IMR-90 (cell line): ENCODE data around the gene EDIL3. TPM values are rescaled to one million over a fixed set of nuclear protein-coding genes. Genes with fewer than 3 reads are reported as not detected.

Experiments
- ATAC-seq: fragments of 200-7000 bp; cut with Tn5 transposase; 2 replicates; pipeline ENCODE4 v1.9.1; 2020; ENCODE audit warnings: low read depth, mild to moderate bottlenecking, moderate library complexity
- BruUV-seq: library from RNA; stranded (reverse); fragments of 400-500 nt; replicated peaks from 2 replicates; lab custom pipeline; 2021; lab: Mats Ljungman, UMichigan
- CTCF ChIA-PET: fragments of 300-600 bp; formaldehyde crosslinking; extraction: SDS; loops from one replicate; lab custom pipeline; 2021; ENCODE audit warnings: antibody characterized with exemption; lab: Yijun Ruan, JAX
- POLR2A ChIA-PET: fragments of 300-600 bp; sonication (Branson Sonifier 250); formaldehyde crosslinking; loops from one replicate; lab custom pipeline; 2022; ENCODE audit warnings: antibody characterized with exemption; ENCODE audit not compliant: unreplicated experiment; lab: Charles Lee
- DNase-seq: peaks from one replicate; pipeline ENCODE4 v3.0.0; 2013
- H2AFZ ChIP-seq: replicated peaks from 2 replicates; pipeline ENCODE3; 2013; ENCODE audit warnings: low read length, mild to moderate bottlenecking; ENCODE audit not compliant: poor library complexity
- H2AK5ac ChIP-seq: 2 replicates; pipeline ENCODE4 v1.6.1; 2013; ENCODE audit warnings: low read depth, low read length, inconsistent platforms
- H2AK9ac ChIP-seq: replicated peaks from 2 replicates; pipeline ENCODE3; 2013; ENCODE audit warnings: mild to moderate bottlenecking, low read depth, low read length, moderate library complexity; ENCODE audit not compliant: poor library complexity
- H2BK120ac ChIP-seq: 2 replicates; pipeline ENCODE4 v1.6.1; 2013; ENCODE audit warnings: low read depth, low read length, inconsistent platforms
- H2BK15ac ChIP-seq: 3 replicates; pipeline ENCODE4 v1.6.1; 2013; ENCODE audit warnings: low read depth, low read length, inconsistent platforms
- H2BK20ac ChIP-seq: 2 replicates; pipeline ENCODE4 v1.6.1; 2013; ENCODE audit warnings: low read depth, mild to moderate bottlenecking, inconsistent platforms, low read length, moderate library complexity
- H2BK5ac ChIP-seq: 2 replicates; pipeline ENCODE4 v1.6.1; 2013; ENCODE audit warnings: mild to moderate bottlenecking, low read depth, low read length, inconsistent platforms; ENCODE audit not compliant: poor library complexity, severe bottlenecking
- H3K14ac ChIP-seq: replicated peaks from 2 replicates; pipeline ENCODE4 v1.6.1; 2013; ENCODE audit warnings: low read depth, low read length, inconsistent platforms
- H3K18ac ChIP-seq: 2 replicates; pipeline ENCODE4 v1.6.1; 2013; ENCODE audit warnings: low read depth, low read length, control low read depth
- H3K23ac ChIP-seq: 2 replicates; pipeline ENCODE4 v1.6.1; 2013; ENCODE audit warnings: low read depth, low read length, inconsistent platforms
- H3K27ac ChIP-seq: 2 replicates; pipeline ENCODE4 v1.5.1; 2013; ENCODE audit warnings: mild to moderate bottlenecking, control low read depth, low read length; ENCODE audit not compliant: insufficient read depth
- H3K27me3 ChIP-seq: 2 replicates; pipeline ENCODE4 v1.6.1; 2013; ENCODE audit warnings: low read length; ENCODE audit not compliant: control insufficient read depth, insufficient read depth
- H3K36me3 ChIP-seq: 2 replicates; pipeline ENCODE4 v1.6.1; 2013; ENCODE audit warnings: low read length, mixed read lengths; ENCODE audit not compliant: control insufficient read depth, insufficient read depth
- H3K4ac ChIP-seq: 2 replicates; pipeline ENCODE4 v1.6.1; 2013; ENCODE audit warnings: low read depth, low read length, inconsistent platforms
- H3K4me1 ChIP-seq: 2 replicates; pipeline ENCODE4 v1.6.1; 2013; ENCODE audit warnings: low read length, mixed read lengths; ENCODE audit not compliant: control insufficient read depth, insufficient read depth
- H3K4me2 ChIP-seq: 2 replicates; pipeline ENCODE4 v1.6.1; 2013; ENCODE audit warnings: low read depth, mild to moderate bottlenecking, control low read depth, low read length, moderate library complexity
- H3K4me3 ChIP-seq: 2 replicates; pipeline ENCODE4 v1.5.1; 2013; ENCODE audit warnings: low read depth, mild to moderate bottlenecking, control low read depth, low read length, moderate library complexity; ENCODE audit not compliant: insufficient read depth
- H3K56ac ChIP-seq: 2 replicates; pipeline ENCODE4 v1.6.1; 2013; ENCODE audit warnings: low read length, inconsistent platforms; ENCODE audit not compliant: insufficient read depth; ENCODE audit errors: extremely low read depth
- H3K79me1 ChIP-seq, 2 experiments: 2 replicates each; pipeline ENCODE4 v1.6.1; 2013; ENCODE audit warnings: low read length in 2 of 2, inconsistent platforms in 1 of 2, low read depth in 1 of 2
- H3K9ac ChIP-seq: 2 replicates; pipeline ENCODE4 v1.6.1; 2013; ENCODE audit warnings: low read depth, low read length, control low read depth
- H3K9me1 ChIP-seq: 2 replicates; pipeline ENCODE4 v1.6.1; 2013; ENCODE audit warnings: low read length, inconsistent platforms; ENCODE audit not compliant: insufficient read depth
- H3K9me3 ChIP-seq: 2 replicates; pipeline ENCODE4 v1.6.1; 2013; ENCODE audit warnings: low read length; ENCODE audit not compliant: control insufficient read depth, insufficient read depth
- H4K20me1 ChIP-seq: 2 replicates; pipeline ENCODE4 v1.6.1; 2013; ENCODE audit warnings: low read length, inconsistent platforms; ENCODE audit not compliant: insufficient read depth
- H4K5ac ChIP-seq: 2 replicates; pipeline ENCODE4 v1.6.1; 2013; ENCODE audit warnings: mild to moderate bottlenecking, low read depth, low read length, control low read depth
- H4K8ac ChIP-seq, 2 experiments: 2 replicates each; pipeline ENCODE4 v1.6.1; 2013; ENCODE audit warnings: low read depth in 2 of 2, low read length in 2 of 2, control low read depth in 1 of 2, inconsistent platforms in 1 of 2
- H4K91ac ChIP-seq: 2 replicates; pipeline ENCODE4 v1.6.1; 2013; ENCODE audit warnings: low read depth, low read length, inconsistent platforms; ENCODE audit not compliant: insufficient read depth
- CEBPB ChIP-seq: IDR thresholded peaks from 2 replicates; pipeline ENCODE4 v1.6.1; 2012; ENCODE audit warnings: low read depth, low read length, improper control_type of control experiment
- MAFK ChIP-seq: IDR thresholded peaks from 2 replicates; pipeline ENCODE4 v1.6.1; 2012; ENCODE audit warnings: low read depth, low read length, improper control_type of control experiment
- dilution Hi-C: fragments of 300-500 bp; cut with HindIII; formaldehyde crosslinking; loops from one replicate; pipeline ENCODE4 v1.14.3; 2018; ENCODE audit warnings: low sequenced_read_pairs; ENCODE audit not compliant: unreplicated experiment
- in situ Hi-C: fragments of 300-500 bp; cut with MboI; formaldehyde crosslinking; loops from 3 replicates; pipeline ENCODE4 v1.14.3; 2019; ENCODE audit warnings: low sequenced_read_pairs, inconsistent platforms, mixed read lengths
- intact Hi-C: fragments of 100-400 bp; cut with micrococcal nuclease; formaldehyde crosslinking; loops from 2 replicates; pipeline ENCODE4 v1.10.0; 2022
- polyA plus RNA-seq, 3 experiments: library from polyadenylated mRNA; depleted of rRNA; stranded (reverse); fragments of >200 nt; gene quantifications; 2 replicates each; pipeline ENCODE4 v1.2.3, GENCODE V29; 2012; ENCODE audit warnings: low replicate concordance in 1 of 3
- total RNA-seq: library from RNA; depleted of rRNA; stranded (reverse); fragments of >200 nt; gene quantifications from 2 replicates; pipeline ENCODE4 v1.2.3, GENCODE V29; 2012

The EDIL3 gene
- total and polyA plus RNA-seq, 2 of the 4 experiments (the other 2 are of a cell fraction), result 55.5 to 82.8 TPM

DNA sequence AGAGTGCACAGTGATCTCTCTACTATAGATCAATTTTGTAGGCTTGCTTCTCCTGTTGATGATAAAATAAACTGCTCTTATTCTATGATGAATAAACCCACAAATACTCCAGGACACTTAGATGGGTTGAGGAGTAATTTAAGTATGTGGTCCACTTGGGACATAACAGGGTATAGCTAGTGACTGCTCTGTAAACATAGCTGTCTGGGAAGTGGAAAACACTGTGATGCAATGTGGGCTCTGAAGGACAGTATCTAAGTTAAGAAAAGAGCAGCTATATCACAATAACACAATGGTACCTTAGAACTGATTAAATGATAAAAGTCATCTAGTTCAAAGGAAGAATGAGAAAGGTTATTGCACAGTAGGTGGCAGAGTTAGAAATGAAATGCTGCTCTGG lies 369.7 kb downstream of the EDIL3 start:
- no peak overlapping the region for H3K4ac ChIP-seq
- peaks cover 8% of the 10 kb centered on the region for H3K4me1 ChIP-seq
- POLR2A ChIA-PET, result no interaction called here
- dilution Hi-C loops (no loop called here), intact Hi-C loops (loop anchor here (10.0 kb wide), 1 partner anchor 370 kb away; the partner anchor contains the start of gene EDIL3), in situ Hi-C loops (no loop called here)
- H4K20me1 ChIP-seq, result no peaks in the 10 kb centered on the region
- H2AK9ac ChIP-seq, result no peak overlapping the region
- H3K36me3 ChIP-seq, result no peaks in the 10 kb centered on the region
- H3K9me1 ChIP-seq, result no peaks in the 10 kb centered on the region
- no peak overlapping the region for H3K4me2 ChIP-seq
- H3K18ac ChIP-seq, result no peak overlapping the region
- no peak overlapping the region for H2AFZ ChIP-seq
- H3K27ac ChIP-seq, result no peak overlapping the region
- no peak overlapping the region for H3K4me3 ChIP-seq
- H3K23ac ChIP-seq, result peak overlapping the region; percentile 10; the same call in 1 of the 2 replicates
- H3K9ac ChIP-seq, result no peak overlapping the region
- no peak overlapping the region for H4K8ac ChIP-seq
- BruUV-seq, result no TSS peak
- no peak overlapping the region for H4K5ac ChIP-seq
- no peaks in the 10 kb centered on the region for H3K27me3 ChIP-seq
- H2BK15ac ChIP-seq, result no peak overlapping the region
- H2BK5ac ChIP-seq, result no peak overlapping the region
- CTCF ChIA-PET, result interaction anchor here (1.3 kb wide), 2 partner anchors 31 to 48 kb away, joined by 3 to 4 read pairs; no protein-coding TSS in a partner anchor
- H3K9me3 ChIP-seq, result no peaks in the 10 kb centered on the region
- ATAC-seq, result peak; percentile 46
- no peak overlapping the region; the same call in 1 of the 2 replicates for H2BK20ac ChIP-seq
- H2AK5ac ChIP-seq, result no peak overlapping the region
- no peak overlapping the region for H3K14ac ChIP-seq
- TF ChIP-seq MAFK (no peak), CEBPB (peak; percentile 58)
- no peak overlapping the region for H4K91ac ChIP-seq
- H2BK120ac ChIP-seq, result 0 out of 2 replicates have a peak overlapping the region, but pooled peaks have one; percentile 1
- peak; percentile 15 for DNase-seq
- H3K56ac ChIP-seq, result no peak overlapping the region
- peaks cover 0 to 3% of the 10 kb centered on the region in 2 experiments; a peak in 2 of 4 replicates for H3K79me1 ChIP-seq
